Activated CD8-positive, alpha-beta T cell treated with anti-CD3 and anti-CD28 coated beads for 36 hours (primary cell): ENCODE results near the gene KCNS3. TPM values are rescaled to one million over a fixed set of nuclear protein-coding genes. Genes with fewer than 3 reads are reported as not detected.
A peak's percentile ranks its signal among the peaks of the same experiment; 100 is the strongest.

Source experiments
- ATAC-seq: fragments of 200-7000 bp; cut with Tn5 transposase; one replicate; pipeline ENCODE4 v1.10.0; 2021; ENCODE audit warnings: mild to moderate bottlenecking, moderate library complexity
- CTCF ChIA-PET: fragments of 350-600 bp; sonication (Branson Sonifier 250); formaldehyde crosslinking; loops from one replicate; lab custom pipeline; 2021; ENCODE audit warnings: antibody characterized with exemption; lab: Charles Lee
- POLR2A ChIA-PET: fragments of 350-600 bp; sonication (Branson Sonifier 250); formaldehyde crosslinking; loops from one replicate; lab custom pipeline; 2021; ENCODE audit warnings: antibody characterized with exemption; lab: Charles Lee
- DNase-seq: peaks from one replicate; pipeline ENCODE4 v3.0.0-alpha.2; 2020
- H3K27ac Mint-ChIP-seq: one replicate; pipeline ENCODE4 v1.8.0; 2021; ENCODE audit warnings: mild to moderate bottlenecking, mixed read lengths
- H3K27me3 Mint-ChIP-seq: one replicate; pipeline ENCODE4 v1.8.0; 2021; ENCODE audit warnings: mixed read lengths
- H3K36me3 Mint-ChIP-seq: one replicate; pipeline ENCODE4 v1.8.0; 2021; ENCODE audit warnings: low read depth, mixed read lengths
- H3K4me1 Mint-ChIP-seq: one replicate; pipeline ENCODE4 v1.8.0; 2021; ENCODE audit warnings: low read depth, mixed read lengths
- H3K4me3 Mint-ChIP-seq: one replicate; pipeline ENCODE4 v1.8.0; 2021; ENCODE audit warnings: mild to moderate bottlenecking, moderate library complexity, mixed read lengths
- H3K9me3 Mint-ChIP-seq: one replicate; pipeline ENCODE4 v1.8.0; 2021; ENCODE audit warnings: mixed read lengths
- intact Hi-C: fragments of 100-400 bp; cut with micrococcal nuclease; formaldehyde crosslinking; loops from one replicate; pipeline ENCODE4 v1.10.0; 2022
- total RNA-seq, 2 experiments: library from RNA; stranded (reverse); gene quantifications; one replicate each; pipeline ENCODE4 v1.2.3, GENCODE V29; 2021
- TF ChIP-seq, protein P1 (sequence below): fragments of 200-600 bp; IDR thresholded peaks from one replicate; pipeline ENCODE4 v1.8.0; 2022; ENCODE audit warnings: antibody characterized with exemption, mild to moderate bottlenecking

Gene KCNS3
- total RNA-seq, 2 experiments from 2014 or later: not detected

DNA sequence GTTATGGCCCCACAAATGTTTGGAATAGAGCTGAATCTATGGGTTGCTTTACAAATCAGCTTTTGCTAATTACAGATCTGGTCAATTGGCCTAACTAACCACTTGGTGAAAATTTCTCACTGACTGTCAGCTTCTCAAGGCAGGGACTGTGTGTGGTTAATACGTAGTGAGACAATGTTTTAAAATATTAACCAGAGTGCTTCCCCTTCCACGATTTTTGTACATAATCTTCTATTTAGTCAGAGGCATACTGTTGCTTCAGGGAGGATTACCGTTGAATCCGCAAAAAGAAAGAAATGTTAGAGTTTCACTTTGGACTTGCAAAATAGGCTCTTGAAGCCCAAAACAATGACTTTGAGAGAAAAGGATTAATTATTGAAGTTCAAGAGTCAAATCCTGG lies 14.9 kb upstream of the KCNS3 start:
- ATAC-seq: no peak
- TF ChIP-seq, protein P1, sequence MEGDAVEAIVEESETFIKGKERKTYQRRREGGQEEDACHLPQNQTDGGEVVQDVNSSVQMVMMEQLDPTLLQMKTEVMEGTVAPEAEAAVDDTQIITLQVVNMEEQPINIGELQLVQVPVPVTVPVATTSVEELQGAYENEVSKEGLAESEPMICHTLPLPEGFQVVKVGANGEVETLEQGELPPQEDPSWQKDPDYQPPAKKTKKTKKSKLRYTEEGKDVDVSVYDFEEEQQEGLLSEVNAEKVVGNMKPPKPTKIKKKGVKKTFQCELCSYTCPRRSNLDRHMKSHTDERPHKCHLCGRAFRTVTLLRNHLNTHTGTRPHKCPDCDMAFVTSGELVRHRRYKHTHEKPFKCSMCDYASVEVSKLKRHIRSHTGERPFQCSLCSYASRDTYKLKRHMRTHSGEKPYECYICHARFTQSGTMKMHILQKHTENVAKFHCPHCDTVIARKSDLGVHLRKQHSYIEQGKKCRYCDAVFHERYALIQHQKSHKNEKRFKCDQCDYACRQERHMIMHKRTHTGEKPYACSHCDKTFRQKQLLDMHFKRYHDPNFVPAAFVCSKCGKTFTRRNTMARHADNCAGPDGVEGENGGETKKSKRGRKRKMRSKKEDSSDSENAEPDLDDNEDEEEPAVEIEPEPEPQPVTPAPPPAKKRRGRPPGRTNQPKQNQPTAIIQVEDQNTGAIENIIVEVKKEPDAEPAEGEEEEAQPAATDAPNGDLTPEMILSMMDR: no peak

DNA sequence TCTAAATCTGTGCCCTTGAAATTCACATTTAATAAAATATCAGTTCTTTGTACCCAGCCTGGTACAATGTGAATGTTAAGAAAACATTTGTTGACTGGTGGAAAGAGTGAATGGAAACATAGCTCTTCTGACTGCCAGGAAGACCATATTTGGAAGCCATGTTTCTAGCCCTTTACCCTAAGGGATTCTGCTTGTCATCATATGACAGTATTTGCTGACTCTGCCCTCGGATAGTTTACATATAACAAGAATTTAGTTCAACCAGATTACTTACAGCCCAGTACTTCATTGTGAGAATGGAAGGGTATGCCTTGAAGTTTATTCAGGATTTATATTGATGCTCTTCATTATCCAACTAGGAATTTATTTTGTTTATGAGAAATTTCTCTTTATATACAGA lies 13.8 kb upstream of the KCNS3 start:
- intact Hi-C loops: no loop called here
- no peak overlapping the region for H3K27ac Mint-ChIP-seq
- TF ChIP-seq, protein P1: no peak
- ChIA-PET POLR2A (interaction anchor here (0.7 kb wide), 1 partner anchor 77 kb away, joined by 3 read pairs; no protein-coding TSS in a partner anchor), CTCF (no interaction called here)
- peaks cover 11% of the 10 kb centered on the region for H3K27me3 Mint-ChIP-seq
- no peaks in the 10 kb centered on the region for H3K4me1 Mint-ChIP-seq
- no peaks in the 10 kb centered on the region for H3K36me3 Mint-ChIP-seq
- DNase-seq (no peak), ATAC-seq (no peak)
- no peaks in the 10 kb centered on the region for H3K9me3 Mint-ChIP-seq
- no peak overlapping the region for H3K4me3 Mint-ChIP-seq

More for the DNA sequence above, 14.9 kb upstream of the KCNS3 start:
- no peak overlapping the region for H3K27ac Mint-ChIP-seq
- no peaks in the 10 kb centered on the region for H3K9me3 Mint-ChIP-seq
- CTCF ChIA-PET: no interaction called here
- no peaks in the 10 kb centered on the region for H3K4me1 Mint-ChIP-seq
- H3K4me3 Mint-ChIP-seq: no peak overlapping the region
- intact Hi-C loops: no loop called here
- no peaks in the 10 kb centered on the region for H3K36me3 Mint-ChIP-seq
- DNase-seq: no peak
- H3K27me3 Mint-ChIP-seq: peaks cover 22% of the 10 kb centered on the region
- POLR2A ChIA-PET: no interaction called here

DNA sequence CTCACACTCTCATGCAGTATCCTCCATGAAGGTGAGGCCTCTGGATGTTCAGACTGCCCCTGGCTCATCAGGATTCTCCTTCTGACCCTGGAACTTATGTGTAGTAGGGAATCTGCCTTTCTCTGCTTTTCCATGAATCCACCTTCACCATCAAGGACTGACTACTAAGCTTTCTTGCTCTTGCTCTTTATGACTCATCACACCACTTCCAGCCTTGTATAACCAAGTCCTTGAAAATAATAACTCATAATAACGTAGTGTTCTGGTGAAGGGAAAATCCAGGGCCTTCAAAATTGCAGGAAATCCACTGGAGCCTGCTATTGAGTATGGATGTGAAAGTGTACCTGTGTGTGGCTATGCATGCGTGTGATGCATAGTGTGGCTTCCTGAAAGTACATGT lies 11.3 kb upstream of the KCNS3 start:
- Mint-ChIP-seq H3K36me3 (no peaks in the 10 kb centered on the region), H3K4me1 (no peaks in the 10 kb centered on the region), H3K27me3 (peaks cover 2% of the 10 kb centered on the region), H3K27ac (no peak overlapping the region), H3K4me3 (no peak overlapping the region), H3K9me3 (no peaks in the 10 kb centered on the region)
- intact Hi-C loops: no loop called here
- ChIA-PET POLR2A (no interaction called here), CTCF (interaction anchor here (1.0 kb wide), 1 partner anchor 10 kb away, joined by 3 read pairs; no protein-coding TSS in a partner anchor)
- no peak for DNase-seq
- TF ChIP-seq, protein P1: no peak
- ATAC-seq: no peak

DNA sequence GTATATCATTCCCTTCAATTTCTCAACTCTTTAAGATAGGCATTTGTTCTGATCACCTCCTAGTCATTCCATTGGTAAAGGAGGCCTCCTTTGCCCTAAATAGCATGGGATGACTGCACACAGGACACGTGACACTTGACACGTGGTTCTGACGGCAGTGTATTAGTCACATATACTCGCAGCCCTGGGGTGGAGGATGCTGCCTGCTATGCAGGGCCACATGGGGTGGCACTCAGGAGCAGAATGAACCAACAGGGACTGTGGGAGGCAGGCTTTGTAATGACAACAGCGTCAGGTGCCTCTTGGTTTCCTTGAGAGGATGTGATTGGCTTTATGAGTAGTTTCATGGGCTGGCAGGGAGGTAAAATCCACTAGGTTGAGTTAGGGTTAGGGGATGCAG lies 9.3 kb upstream of the KCNS3 start:
- intact Hi-C loops: no loop called here
- Mint-ChIP-seq H3K4me1 (no peaks in the 10 kb centered on the region), H3K27me3 (peaks cover 8% of the 10 kb centered on the region), H3K9me3 (no peaks in the 10 kb centered on the region), H3K4me3 (no peak overlapping the region), H3K36me3 (no peaks in the 10 kb centered on the region), H3K27ac (no peak overlapping the region)
- ATAC-seq: peak; percentile 56
- TF ChIP-seq, protein P1: no peak
- POLR2A ChIA-PET: no interaction called here
- DNase-seq: no peak
- CTCF ChIA-PET: no interaction called here

DNA sequence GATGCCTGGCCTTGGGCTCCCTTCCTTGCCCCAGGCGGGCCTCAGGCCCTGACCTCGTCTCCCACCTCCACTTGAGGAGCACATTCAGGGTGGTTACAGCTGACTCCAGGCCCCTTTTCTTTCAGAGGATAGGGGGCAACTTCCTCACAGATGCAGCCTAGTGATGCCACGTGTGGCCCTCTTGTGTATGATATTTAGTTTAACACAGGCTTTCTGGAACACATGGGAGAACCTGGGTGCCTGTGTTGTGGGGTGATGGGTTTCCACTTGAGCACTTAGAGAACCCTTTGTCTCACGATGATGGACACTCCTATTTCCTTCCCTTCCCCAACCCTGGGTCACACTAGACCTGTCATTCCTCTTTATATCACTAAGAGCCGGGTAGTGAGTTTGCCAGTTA lies 6.8 kb upstream of the KCNS3 start:
- ATAC-seq: no peak
- no peaks in the 10 kb centered on the region for H3K4me1 Mint-ChIP-seq
- TF ChIP-seq, protein P1: no peak
- no peaks in the 10 kb centered on the region for H3K9me3 Mint-ChIP-seq
- peaks cover 24% of the 10 kb centered on the region for H3K27me3 Mint-ChIP-seq
- intact Hi-C loops: no loop called here
- H3K27ac Mint-ChIP-seq: no peak overlapping the region
- DNase-seq: no peak
- H3K36me3 Mint-ChIP-seq: no peaks in the 10 kb centered on the region
- no peak overlapping the region for H3K4me3 Mint-ChIP-seq
- CTCF ChIA-PET: no interaction called here
- POLR2A ChIA-PET: no interaction called here
